Fibroblast of villous mesenchyme (primary cell): ENCODE data around the gene AKT3. TPM values are rescaled to one million over a fixed set of nuclear protein-coding genes. Genes with fewer than 3 reads are reported as not detected.
A peak's percentile ranks its signal among the peaks of the same experiment; 100 is the strongest.

ENCODE experiments used
- DNase-seq: peaks from one replicate; pipeline ENCODE4 v3.0.0-alpha.2; 2010; ENCODE audit warnings: low read depth
- H3K4me3 ChIP-seq: 2 replicates; pipeline ENCODE4 v1.5.1; 2011; ENCODE audit warnings: low read depth, mild to moderate bottlenecking, low read length
- total RNA-seq: library from RNA; depleted of rRNA; stranded (reverse); fragments of >200 nt; gene quantifications from 2 replicates; pipeline ENCODE4 v1.2.3, GENCODE V29; 2012
- TF ChIP-seq, protein P1 (sequence below): IDR thresholded peaks from 2 replicates; pipeline ENCODE4 v1.5.1; 2012; ENCODE audit warnings: low read depth, mild to moderate bottlenecking, low read length; ENCODE audit not compliant: insufficient read depth

The AKT3 gene
- total RNA-seq, 1 donor, result 38.0 TPM

DNA sequence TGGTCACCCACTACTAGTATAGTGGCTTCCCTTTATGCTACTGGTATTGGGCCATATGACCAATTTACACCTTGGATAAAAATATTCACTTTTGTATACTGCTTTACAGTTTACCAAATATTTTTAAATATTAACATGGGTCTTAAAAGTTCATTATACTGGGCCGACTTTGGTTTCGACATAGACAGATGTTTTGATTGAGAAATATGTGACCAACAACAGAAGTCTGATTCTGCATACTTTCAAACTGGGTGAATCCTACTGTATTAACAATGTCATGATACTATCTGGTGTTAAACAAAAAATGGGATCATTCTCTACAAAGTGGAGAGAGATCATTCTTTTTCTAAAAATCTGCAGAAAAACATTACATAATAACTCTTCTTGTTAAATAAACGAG is 134.8 kb downstream of the AKT3 start:
- DNase-seq, result peak; percentile 66
- no peak overlapping the region for H3K4me3 ChIP-seq
- TF ChIP-seq, protein P1, sequence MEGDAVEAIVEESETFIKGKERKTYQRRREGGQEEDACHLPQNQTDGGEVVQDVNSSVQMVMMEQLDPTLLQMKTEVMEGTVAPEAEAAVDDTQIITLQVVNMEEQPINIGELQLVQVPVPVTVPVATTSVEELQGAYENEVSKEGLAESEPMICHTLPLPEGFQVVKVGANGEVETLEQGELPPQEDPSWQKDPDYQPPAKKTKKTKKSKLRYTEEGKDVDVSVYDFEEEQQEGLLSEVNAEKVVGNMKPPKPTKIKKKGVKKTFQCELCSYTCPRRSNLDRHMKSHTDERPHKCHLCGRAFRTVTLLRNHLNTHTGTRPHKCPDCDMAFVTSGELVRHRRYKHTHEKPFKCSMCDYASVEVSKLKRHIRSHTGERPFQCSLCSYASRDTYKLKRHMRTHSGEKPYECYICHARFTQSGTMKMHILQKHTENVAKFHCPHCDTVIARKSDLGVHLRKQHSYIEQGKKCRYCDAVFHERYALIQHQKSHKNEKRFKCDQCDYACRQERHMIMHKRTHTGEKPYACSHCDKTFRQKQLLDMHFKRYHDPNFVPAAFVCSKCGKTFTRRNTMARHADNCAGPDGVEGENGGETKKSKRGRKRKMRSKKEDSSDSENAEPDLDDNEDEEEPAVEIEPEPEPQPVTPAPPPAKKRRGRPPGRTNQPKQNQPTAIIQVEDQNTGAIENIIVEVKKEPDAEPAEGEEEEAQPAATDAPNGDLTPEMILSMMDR, result no peak

DNA sequence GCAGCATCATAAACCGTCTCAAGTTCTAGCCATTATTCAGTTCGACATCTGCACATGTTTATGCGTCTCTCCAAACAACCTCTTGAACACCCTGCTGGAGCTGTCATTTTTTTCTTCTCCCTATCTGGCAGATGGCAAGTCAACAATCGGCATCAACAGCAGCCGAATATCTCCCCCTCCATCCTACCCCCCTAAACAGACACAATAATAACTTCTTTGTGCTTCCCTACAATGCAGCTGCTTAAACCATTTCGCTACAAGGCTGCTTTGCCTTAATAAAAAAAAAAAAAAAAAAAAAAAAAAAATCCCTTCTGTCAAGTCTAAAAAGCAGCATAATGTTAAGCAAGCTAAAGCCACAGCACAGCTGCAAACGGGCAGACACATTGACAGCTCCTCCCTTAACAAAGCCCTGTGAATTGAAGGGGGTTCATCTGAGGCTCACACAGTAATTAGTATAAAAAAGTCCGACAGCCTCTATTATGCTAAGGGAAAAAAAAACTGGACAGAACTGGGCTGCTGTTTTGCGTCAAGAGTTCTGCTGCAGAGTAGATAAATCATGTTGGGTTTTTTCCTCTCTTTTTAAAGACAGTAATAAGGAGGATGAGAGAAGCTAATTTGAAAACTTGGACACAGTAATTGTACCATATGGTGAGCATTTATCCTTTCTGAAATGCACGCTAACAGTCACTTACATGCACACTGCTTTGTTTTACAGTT is 136.4 kb downstream of the AKT3 start:
- peak overlapping the region; percentile 19 for H3K4me3 ChIP-seq
- DNase-seq, result peak; percentile 77
- TF ChIP-seq, protein P1, result no peak

DNA sequence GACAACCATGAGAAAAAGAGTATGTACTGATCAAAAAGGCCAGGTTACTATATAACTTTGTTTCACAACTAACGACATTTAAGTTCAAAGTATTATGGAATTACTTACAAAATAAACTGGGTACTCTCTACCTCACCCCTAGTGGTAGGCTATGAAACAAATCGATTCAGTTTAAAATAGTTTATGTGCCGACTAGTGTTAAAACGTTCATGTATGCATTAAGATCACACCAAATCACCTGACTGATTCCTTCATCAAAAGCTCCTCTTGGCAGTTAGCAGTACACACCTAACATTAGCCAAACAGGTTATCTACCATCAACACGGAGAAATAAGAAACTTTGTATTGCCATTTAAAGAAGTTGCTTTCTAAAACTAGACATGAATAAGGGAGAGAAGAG is 137.1 kb downstream of the AKT3 start:
- peak overlapping the region; percentile 19 for H3K4me3 ChIP-seq
- TF ChIP-seq, protein P1, result peak; percentile 43
- peak; percentile 8 for DNase-seq

DNA sequence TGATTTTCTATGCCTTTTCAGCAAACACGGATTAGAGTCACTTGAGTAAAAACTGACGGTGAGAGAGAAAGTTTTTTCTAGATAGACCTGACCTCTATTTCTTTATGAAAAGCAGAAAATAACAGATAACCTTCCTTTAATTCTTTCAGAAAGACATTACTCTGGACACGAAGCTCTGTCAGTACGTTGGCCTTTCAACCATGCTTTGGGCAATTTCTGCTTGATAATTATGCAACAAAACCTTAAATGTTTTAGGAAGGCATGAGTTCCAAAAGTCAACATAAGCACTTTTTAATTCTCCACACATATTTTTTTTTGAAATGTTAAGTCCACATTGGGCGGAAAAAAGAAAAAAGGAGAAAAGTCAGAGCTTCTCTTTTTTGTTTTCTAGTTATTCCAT is 137.8 kb downstream of the AKT3 start:
- TF ChIP-seq, protein P1, result no peak
- DNase-seq, result no peak
- H3K4me3 ChIP-seq, result no peak overlapping the region

DNA sequence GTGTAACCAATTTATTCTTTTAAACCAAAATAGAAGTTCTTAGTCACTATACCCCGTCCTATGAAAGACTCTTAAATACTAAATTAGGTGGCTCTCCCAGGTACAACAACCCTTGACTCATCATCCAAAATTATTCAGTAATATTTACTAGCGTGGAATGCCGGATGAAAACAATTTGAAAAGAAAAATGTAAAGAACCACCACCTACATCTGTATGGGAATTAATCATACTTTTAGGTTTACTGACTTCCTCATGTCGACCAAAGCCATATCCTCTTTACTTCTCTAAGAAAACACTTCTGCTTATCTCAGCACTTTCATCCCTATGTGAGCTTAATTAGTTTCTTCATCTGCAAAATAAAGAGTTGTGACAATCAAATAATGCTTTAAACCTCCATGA is 139.6 kb downstream of the AKT3 start:
- DNase-seq, result no peak
- no peak overlapping the region for H3K4me3 ChIP-seq
- TF ChIP-seq, protein P1, result no peak

DNA sequence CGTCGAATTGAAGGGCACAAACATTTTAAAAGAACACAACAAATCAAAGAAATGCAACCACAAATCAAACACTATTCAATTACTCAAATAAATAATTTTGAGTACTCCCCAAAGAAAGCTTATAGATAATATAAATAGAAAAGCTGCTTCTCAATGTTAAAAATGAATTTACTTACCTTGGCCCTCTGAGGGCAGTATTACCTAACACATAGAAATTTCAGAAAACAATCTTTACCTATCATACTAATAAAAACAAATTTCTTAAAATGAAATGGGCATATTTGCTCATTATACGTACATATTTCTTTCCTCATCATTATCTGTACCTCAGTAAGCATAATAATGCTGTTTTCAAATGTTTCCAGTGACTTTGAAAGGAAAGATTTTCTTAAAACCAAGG is 141.8 kb downstream of the AKT3 start:
- no peak overlapping the region for H3K4me3 ChIP-seq
- TF ChIP-seq, protein P1, result peak; percentile 26
- DNase-seq, result no peak

DNA sequence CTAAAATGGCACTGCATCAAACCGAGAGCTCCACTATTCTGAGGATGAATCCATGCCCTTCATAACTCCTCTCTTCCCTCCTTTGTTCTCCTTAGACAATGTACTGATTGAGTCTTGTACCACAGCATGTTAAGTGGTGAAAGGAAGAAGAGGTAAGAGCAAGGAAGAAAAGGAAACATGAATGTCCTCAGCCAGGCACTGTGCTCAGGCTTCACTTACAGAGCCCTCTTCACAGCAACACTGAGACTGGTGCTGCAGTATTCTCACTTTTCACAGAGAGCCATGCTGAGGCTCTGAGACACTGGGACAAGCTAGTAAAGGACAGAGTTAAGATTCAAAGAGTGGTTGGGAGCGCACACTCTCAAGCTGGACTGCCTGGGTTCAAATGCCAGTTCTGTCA is 143.5 kb downstream of the AKT3 start:
- H3K4me3 ChIP-seq, result no peak overlapping the region
- DNase-seq, result no peak
- TF ChIP-seq, protein P1, result no peak
